Uterus (tissue), 4 donors: ENCODE data around the gene FXR1. TPM values are rescaled to one million over a fixed set of nuclear protein-coding genes. Genes with fewer than 3 reads are reported as not detected.

Experiments used
- DNase-seq, 2 donors: peaks; one replicate each; pipeline ENCODE4 v3.0.0-alpha.2; 2019 to 2020
- H3K27ac ChIP-seq, 2 donors: fragments of 200-600 bp; sonication (generic); 1 replicate in 1 of 2; 2 replicates in 1 of 2; pipeline ENCODE4 v1.5.1; 2016 to 2018
- H3K27me3 ChIP-seq, 2 donors: fragments of 200-600 bp; sonication (generic); one replicate each; pipeline ENCODE4 v1.5.1; 2018 to 2019; ENCODE audit warnings: control low read depth in 1 of 2
- H3K36me3 ChIP-seq, 2 donors: fragments of 200-600 bp; sonication (generic); one replicate each; pipeline ENCODE4 v1.5.1; 2019; ENCODE audit warnings: control low read depth in 1 of 2
- H3K4me1 ChIP-seq, 2 donors: fragments of 200-600 bp; sonication (generic); one replicate each; pipeline ENCODE4 v1.5.1; 2018 to 2019; ENCODE audit warnings: control low read depth in 1 of 2
- H3K4me3 ChIP-seq, 2 donors: fragments of 200-600 bp; sonication (generic); 1 replicate in 1 of 2; 2 replicates in 1 of 2; pipeline ENCODE4 v1.5.1; 2018 to 2019; ENCODE audit warnings: mild to moderate bottlenecking in 1 of 2
- H3K9me3 ChIP-seq, 2 donors: fragments of 200-600 bp; sonication (generic); one replicate each; pipeline ENCODE4 v1.5.1; 2019; ENCODE audit warnings: control low read depth in 1 of 2
- CTCF ChIP-seq, 4 experiments: fragments of 200-600 bp in 2 of 4; fragments of 450-650 bp in 2 of 4; sonication (generic) in 2 of 4; IDR thresholded peaks; one replicate each; pipeline ENCODE4 v1.5.1; 2016 to 2019; ENCODE audit warnings: antibody characterized with exemption in 4 of 4, mild to moderate bottlenecking in 2 of 4, moderate library complexity in 1 of 4
- POLR2A ChIP-seq, 2 donors: fragments of 450-650 bp; IDR thresholded peaks; one replicate each; pipeline ENCODE4 v1.6.1; 2016; ENCODE audit warnings: antibody characterized with exemption in 2 of 2, mild to moderate bottlenecking in 1 of 2, moderate library complexity in 1 of 2
- intact Hi-C: fragments of 100-400 bp; cut with DNase I; formaldehyde crosslinking; loops from one replicate; pipeline ENCODE4 v1.15.1; 2023; ENCODE audit warnings: low total_unique reads
- total RNA-seq, 4 donors: library from RNA; depleted of rRNA in 3 of 4; stranded (reverse); fragments of >200 nt in 3 of 4; gene quantifications; one replicate each; pipeline versions ENCODE4 v1.1.0 to v1.2.4, GENCODE V29; 2014 to 2023
- donor health status: DM: yes; HTN: yes; CAD: no.

FXR1 gene
- total RNA-seq, 4 donors from 2014 or later = 84.5 to 236 (median 108) TPM

GRCh38 chr3:180910823-180911222 lies 1.6 kb upstream of the FXR1 start:
- Histone ChIP-seq H3K4me1 (peaks cover 0 to 5% of the 10 kb centered on the region in 2 donors), H3K36me3 (no peaks in the 10 kb centered on the region), H3K4me3 (no peak overlapping the region), H3K9me3 (no peaks in the 10 kb centered on the region), H3K27me3 (no peaks in the 10 kb centered on the region), H3K27ac (no peak overlapping the region)
- TF ChIP-seq POLR2A (IDR thresholded peaks at IDR 0.05) = no peak
- no peak for TF ChIP-seq CTCF (IDR thresholded peaks at IDR 0.05)
- intact Hi-C loops = no loop called here
- no peak for DNase-seq

- no peak for DNase-seq
- Histone ChIP-seq H3K27me3 (no peaks in the 10 kb centered on the region), H3K27ac (peak overlapping the region; percentile 82 to 98), H3K9me3 (no peaks in the 10 kb centered on the region), H3K4me3 (peak overlapping the region; percentile 74 to 85), H3K36me3 (no peaks in the 10 kb centered on the region), H3K4me1 (peaks cover 0 to 5% of the 10 kb centered on the region in 2 donors)
- TF ChIP-seq POLR2A (IDR thresholded peaks at IDR 0.05) (no peak), CTCF (IDR thresholded peaks at IDR 0.05) (no peak)
- intact Hi-C loops = no loop called here
These were observed 580 bp upstream of the FXR1 start for GRCh38 chr3:180911876-180912303.

GRCh38 chr3:180913581-180914404 lies 1.3 kb downstream of the FXR1 start:
- no peak for DNase-seq
- Histone ChIP-seq H3K4me3 (peak overlapping the region; percentile 74 to 85), H3K27ac (peak overlapping the region in 1 of 2 donors; percentile 98), H3K4me1 (peaks cover 0 to 5% of the 10 kb centered on the region in 2 donors), H3K9me3 (no peaks in the 10 kb centered on the region), H3K36me3 (no peaks in the 10 kb centered on the region), H3K27me3 (no peaks in the 10 kb centered on the region)
- intact Hi-C loops = no loop called here
- TF ChIP-seq CTCF (IDR thresholded peaks at IDR 0.05) = no peak
- no peak for TF ChIP-seq POLR2A (IDR thresholded peaks at IDR 0.05)

GRCh38 chr3:180918542-180918941 lies 6.1 kb downstream of the FXR1 start:
- Histone ChIP-seq H3K4me1 (peaks cover 0 to 4% of the 10 kb centered on the region in 2 donors), H3K27me3 (no peaks in the 10 kb centered on the region), H3K36me3 (no peaks in the 10 kb centered on the region), H3K9me3 (no peaks in the 10 kb centered on the region), H3K4me3 (no peak overlapping the region), H3K27ac (no peak overlapping the region)
- intact Hi-C loops = no loop called here
- TF ChIP-seq CTCF (IDR thresholded peaks at IDR 0.05) = no peak
- no peak for TF ChIP-seq POLR2A (IDR thresholded peaks at IDR 0.05)
- no peak for DNase-seq

GRCh38 chr3:180922242-180922641 lies 9.8 kb downstream of the FXR1 start:
- no peak for DNase-seq

More at GRCh38 chr3:180922242-180922641, 9.8 kb downstream of the FXR1 start:
- intact Hi-C loops = no loop called here
- no peaks in the 10 kb centered on the region for H3K36me3 ChIP-seq
- H3K4me3 ChIP-seq = no peak overlapping the region
- peaks cover 0 to 4% of the 10 kb centered on the region in 2 donors for H3K4me1 ChIP-seq
- H3K27ac ChIP-seq = no peak overlapping the region
- TF ChIP-seq POLR2A (IDR thresholded peaks at IDR 0.05) (no peak), CTCF (IDR thresholded peaks at IDR 0.05) (no peak)
- H3K9me3 ChIP-seq = no peaks in the 10 kb centered on the region
- no peaks in the 10 kb centered on the region for H3K27me3 ChIP-seq
